Liver (tissue), 9 donors: ENCODE measurements around the gene FBXO38. TPM values are rescaled to one million over a fixed set of nuclear protein-coding genes. Genes with fewer than 3 reads are reported as not detected.

Source experiments
- DNase-seq: peaks from one replicate; pipeline ENCODE4 v3.0.0-alpha.2; 2017; ENCODE audit warnings: low spot score
- H3K27ac ChIP-seq, 2 donors: one replicate each; pipeline ENCODE4 v1.7.0; 2013; ENCODE audit warnings: inconsistent platforms in 2 of 2, low read length in 2 of 2, control low read depth in 1 of 2, low read depth in 1 of 2, mild to moderate bottlenecking in 1 of 2
- H3K27me3 ChIP-seq, 4 donors: one replicate each; pipeline versions ENCODE4 v1.6.1 to v1.7.0; 2013; ENCODE audit warnings: low read length in 3 of 4, inconsistent platforms in 1 of 4, mild to moderate bottlenecking in 1 of 4, moderate library complexity in 1 of 4; ENCODE audit not compliant: control insufficient read depth in 4 of 4, insufficient read depth in 4 of 4
- H3K36me3 ChIP-seq, 4 donors: one replicate each; pipeline versions ENCODE4 v1.6.1 to v1.7.0; 2013; ENCODE audit warnings: low read length in 3 of 4, mild to moderate bottlenecking in 3 of 4, low read depth in 1 of 4, moderate library complexity in 1 of 4; ENCODE audit not compliant: control insufficient read depth in 4 of 4, insufficient read depth in 3 of 4
- H3K4me1 ChIP-seq, 4 donors: one replicate each; pipeline versions ENCODE4 v1.6.1 to v1.7.0; 2013; ENCODE audit warnings: low read length in 3 of 4, mild to moderate bottlenecking in 3 of 4, moderate library complexity in 1 of 4; ENCODE audit not compliant: control insufficient read depth in 4 of 4, insufficient read depth in 4 of 4
- H3K4me3 ChIP-seq, 3 donors: one replicate each; pipeline versions ENCODE4 v1.6.1 to v1.7.0; 2013; ENCODE audit warnings: low read length in 3 of 3, control low read depth in 1 of 3, low read depth in 1 of 3, mild to moderate bottlenecking in 1 of 3
- H3K9ac ChIP-seq, 2 donors: one replicate each; pipeline ENCODE4 v1.7.0; 2013; ENCODE audit warnings: low read length in 2 of 2, mild to moderate bottlenecking in 2 of 2, moderate library complexity in 2 of 2, control low read depth in 1 of 2, low read depth in 1 of 2
- H3K9me3 ChIP-seq, 4 donors: one replicate each; pipeline versions ENCODE4 v1.6.1 to v1.7.0; 2013; ENCODE audit warnings: low read length in 3 of 4; ENCODE audit not compliant: control insufficient read depth in 4 of 4
- EGR1 ChIP-seq, 2 donors: IDR thresholded peaks; 2 replicates each; pipeline ENCODE4 v1.6.1; 2016 to 2018; ENCODE audit warnings: antibody characterized with exemption in 2 of 2, low read depth in 2 of 2
- FOXA1 ChIP-seq: IDR thresholded peaks from 2 replicates; pipeline ENCODE4 v1.6.1; 2016; ENCODE audit warnings: antibody characterized with exemption
- FOXA2 ChIP-seq: IDR thresholded peaks from 2 replicates; pipeline ENCODE4 v1.6.1; 2016; ENCODE audit warnings: antibody characterized with exemption
- GABPA ChIP-seq, 2 donors: IDR thresholded peaks in 1 of 2; conservative IDR thresholded peaks in 1 of 2; 2 replicates each; pipeline ENCODE4 v1.6.1; 2016; ENCODE audit warnings: antibody characterized with exemption in 2 of 2, mild to moderate bottlenecking in 1 of 2, moderate library complexity in 1 of 2
- HNF4A ChIP-seq, 2 donors: conservative IDR thresholded peaks; 2 replicates each; pipeline ENCODE4 v1.6.1; 2016; ENCODE audit warnings: antibody characterized with exemption in 2 of 2, mild to moderate bottlenecking in 2 of 2
- HNF4G ChIP-seq: IDR thresholded peaks from 2 replicates; pipeline ENCODE4 v1.6.1; 2016; ENCODE audit warnings: antibody characterized with exemption
- JUND ChIP-seq, 2 donors: IDR thresholded peaks; 2 replicates each; pipeline ENCODE4 v1.6.1; 2016; ENCODE audit warnings: antibody characterized with exemption in 2 of 2
- RAD21 ChIP-seq, 2 donors: IDR thresholded peaks; 2 replicates each; pipeline ENCODE4 v1.6.1; 2016; ENCODE audit warnings: antibody characterized with exemption in 2 of 2, mild to moderate bottlenecking in 2 of 2
- RXRA ChIP-seq, 2 donors: IDR thresholded peaks; 2 replicates each; pipeline ENCODE4 v1.6.1; 2017 to 2018; ENCODE audit warnings: antibody characterized with exemption in 2 of 2, mild to moderate bottlenecking in 1 of 2
- TAF1 ChIP-seq: conservative IDR thresholded peaks from 2 replicates; pipeline ENCODE4 v1.6.1; 2016; ENCODE audit warnings: antibody characterized with exemption, mild to moderate bottlenecking
- YY1 ChIP-seq: IDR thresholded peaks from 2 replicates; pipeline ENCODE4 v1.6.1; 2016; ENCODE audit warnings: antibody characterized with exemption, mild to moderate bottlenecking
- WGBS: extraction: QIAGEN DNeasy Blood & Tissue Kit; methylation state at CpG from one replicate; pipeline ENCODE4 v1.1.7; 2013; 5-methylcytosine and 5-hydroxymethylcytosine counted together
- polyA plus RNA-seq, 2 donors: library from polyadenylated mRNA; stranded (reverse) in 1 of 2; unstranded in 1 of 2; fragments of 200-250 nt in 1 of 2; fragments of >200 nt in 1 of 2; fragmentation: Nextera tagmentation in 1 of 2; extraction: Ambion mirVana in 1 of 2; gene quantifications; one replicate each; pipeline versions ENCODE4 v1.2.1 to v1.2.3, GENCODE V29; 2013 to 2015
- total RNA-seq, 2 donors: library from RNA; depleted of rRNA; stranded (reverse); fragments of >200 nt; gene quantifications; one replicate each; pipeline ENCODE4 v1.2.3, GENCODE V29; 2014
- TF ChIP-seq, protein P1 (sequence below): IDR thresholded peaks from 2 replicates; pipeline ENCODE4 v1.6.1; 2016; ENCODE audit warnings: antibody characterized with exemption, mild to moderate bottlenecking
- TF ChIP-seq, protein P2 (sequence below): IDR thresholded peaks from 2 replicates; pipeline ENCODE4 v1.6.1; 2016; ENCODE audit warnings: antibody characterized with exemption
- TF ChIP-seq, protein P3 (sequence below): fragments of 150-350 bp; IDR thresholded peaks from 2 replicates; pipeline ENCODE4 v1.5.1; 2017; ENCODE audit warnings: improper control_type of control experiment, low read depth, low read length; ENCODE audit not compliant: missing input control
- TF ChIP-seq, protein P4 (sequence below): IDR thresholded peaks from 2 replicates; pipeline ENCODE4 v1.6.1; 2016; ENCODE audit warnings: antibody characterized with exemption
- donor health status: healthy.
- donor health status: healthy.
- donor health status: healthy.
- donor health status: healthy.
- donor health status: healthy.

FBXO38 gene
- total and polyA plus RNA-seq, 4 donors = 8.2 to 40.9 (median 25.3) TPM

DNA sequence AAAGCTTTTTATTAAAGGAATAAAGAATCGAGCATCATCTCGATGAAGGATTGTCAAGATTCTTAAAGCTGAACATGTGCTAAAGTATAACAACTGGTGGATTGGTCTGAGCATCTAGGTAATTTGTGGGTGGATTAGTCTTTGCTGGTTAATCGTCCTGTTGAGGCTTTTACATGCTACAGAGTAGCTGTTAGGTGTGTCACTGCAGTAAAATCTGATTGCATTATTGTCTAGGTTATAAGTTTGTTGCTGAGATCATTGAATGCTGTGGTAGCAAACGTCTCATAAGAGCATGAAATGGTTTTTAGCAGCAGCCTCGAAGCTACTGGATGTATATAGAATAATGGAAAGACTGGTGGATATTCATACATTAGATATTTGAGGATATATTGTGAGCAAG, 7.2 kb downstream of the FBXO38 start:
- TF ChIP-seq RAD21 (IDR thresholded peaks at IDR 0.05) (no peak), EGR1 (IDR thresholded peaks at IDR 0.05; ENCODE audit: low read depth in 2 of 2) (no peak), JUND (IDR thresholded peaks at IDR 0.05) (no peak), RXRA (IDR thresholded peaks at IDR 0.05) (no peak), HNF4A (conservative IDR thresholded peaks at IDR 0.05) (no peak), FOXA2 (no peak)
- TF ChIP-seq, protein P1, sequence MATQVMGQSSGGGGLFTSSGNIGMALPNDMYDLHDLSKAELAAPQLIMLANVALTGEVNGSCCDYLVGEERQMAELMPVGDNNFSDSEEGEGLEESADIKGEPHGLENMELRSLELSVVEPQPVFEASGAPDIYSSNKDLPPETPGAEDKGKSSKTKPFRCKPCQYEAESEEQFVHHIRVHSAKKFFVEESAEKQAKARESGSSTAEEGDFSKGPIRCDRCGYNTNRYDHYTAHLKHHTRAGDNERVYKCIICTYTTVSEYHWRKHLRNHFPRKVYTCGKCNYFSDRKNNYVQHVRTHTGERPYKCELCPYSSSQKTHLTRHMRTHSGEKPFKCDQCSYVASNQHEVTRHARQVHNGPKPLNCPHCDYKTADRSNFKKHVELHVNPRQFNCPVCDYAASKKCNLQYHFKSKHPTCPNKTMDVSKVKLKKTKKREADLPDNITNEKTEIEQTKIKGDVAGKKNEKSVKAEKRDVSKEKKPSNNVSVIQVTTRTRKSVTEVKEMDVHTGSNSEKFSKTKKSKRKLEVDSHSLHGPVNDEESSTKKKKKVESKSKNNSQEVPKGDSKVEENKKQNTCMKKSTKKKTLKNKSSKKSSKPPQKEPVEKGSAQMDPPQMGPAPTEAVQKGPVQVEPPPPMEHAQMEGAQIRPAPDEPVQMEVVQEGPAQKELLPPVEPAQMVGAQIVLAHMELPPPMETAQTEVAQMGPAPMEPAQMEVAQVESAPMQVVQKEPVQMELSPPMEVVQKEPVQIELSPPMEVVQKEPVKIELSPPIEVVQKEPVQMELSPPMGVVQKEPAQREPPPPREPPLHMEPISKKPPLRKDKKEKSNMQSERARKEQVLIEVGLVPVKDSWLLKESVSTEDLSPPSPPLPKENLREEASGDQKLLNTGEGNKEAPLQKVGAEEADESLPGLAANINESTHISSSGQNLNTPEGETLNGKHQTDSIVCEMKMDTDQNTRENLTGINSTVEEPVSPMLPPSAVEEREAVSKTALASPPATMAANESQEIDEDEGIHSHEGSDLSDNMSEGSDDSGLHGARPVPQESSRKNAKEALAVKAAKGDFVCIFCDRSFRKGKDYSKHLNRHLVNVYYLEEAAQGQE = no peak
- TF ChIP-seq, protein P2, sequence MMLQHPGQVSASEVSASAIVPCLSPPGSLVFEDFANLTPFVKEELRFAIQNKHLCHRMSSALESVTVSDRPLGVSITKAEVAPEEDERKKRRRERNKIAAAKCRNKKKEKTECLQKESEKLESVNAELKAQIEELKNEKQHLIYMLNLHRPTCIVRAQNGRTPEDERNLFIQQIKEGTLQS = no peak
- H3K4me1 ChIP-seq = peaks cover 10 to 36% (median 29%) of the 10 kb centered on the region in 4 donors
- no peaks in the 10 kb centered on the region for H3K36me3 ChIP-seq
- H3K9ac ChIP-seq = no peak overlapping the region
- no peak overlapping the region for H3K27ac ChIP-seq
- no peak overlapping the region for H3K4me3 ChIP-seq
- 83% methylated on average over 5 of the region's 5 CpGs for WGBS
- no peak for DNase-seq
- H3K9me3 ChIP-seq = no peaks in the 10 kb centered on the region
- no peaks in the 10 kb centered on the region for H3K27me3 ChIP-seq

DNA sequence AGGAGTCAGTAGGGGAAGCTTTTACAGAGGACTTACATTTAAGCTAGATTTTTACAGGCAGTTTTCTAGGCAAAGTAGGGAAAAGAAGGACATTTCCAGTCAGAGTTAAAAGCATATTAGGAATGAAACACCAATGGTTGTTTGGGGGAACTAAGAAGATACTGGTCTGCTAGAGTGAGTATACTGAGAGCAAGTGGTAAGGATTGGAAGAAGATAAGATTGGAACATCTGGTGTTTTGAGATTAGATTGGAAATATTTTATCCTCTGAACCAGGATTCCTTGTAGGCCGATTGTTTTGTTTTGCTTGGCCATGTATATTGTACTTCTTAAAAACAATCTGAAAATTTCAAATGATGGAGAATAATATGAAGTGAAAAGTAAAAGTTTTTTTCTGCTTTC, 7.7 kb downstream of the FBXO38 start:
- H3K9me3 ChIP-seq = no peaks in the 10 kb centered on the region
- H3K4me1 ChIP-seq = peaks cover 10 to 34% (median 26%) of the 10 kb centered on the region in 4 donors
- H3K4me3 ChIP-seq = no peak overlapping the region
- H3K27ac ChIP-seq = no peak overlapping the region
- 49% methylated on average over 1 of the region's 1 CpG for WGBS
- no peak for DNase-seq
- H3K27me3 ChIP-seq = no peaks in the 10 kb centered on the region
- H3K9ac ChIP-seq = no peak overlapping the region
- no peaks in the 10 kb centered on the region for H3K36me3 ChIP-seq
- TF ChIP-seq GABPA (IDR thresholded peaks at IDR 0.05 in 1 of 2, conservative IDR thresholded peaks at IDR 0.05 in 1 of 2) = no peak

DNA sequence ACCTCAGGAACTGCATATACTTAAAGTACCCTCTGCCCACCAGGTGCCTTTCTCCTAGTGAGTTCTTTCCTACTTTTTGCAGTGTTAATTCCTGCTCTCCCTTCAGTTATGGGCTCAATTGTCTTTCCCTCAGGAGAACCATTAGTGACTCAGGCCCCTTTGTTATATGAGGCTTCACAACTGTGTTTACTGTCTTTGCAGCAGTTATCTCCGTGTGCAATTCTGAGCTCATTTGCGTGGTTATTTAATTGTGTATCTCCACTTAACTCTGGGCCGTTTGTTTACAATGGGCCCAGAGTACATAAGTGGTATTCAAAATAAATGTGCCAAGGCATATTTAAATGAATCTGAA, 9.6 kb downstream of the FBXO38 start:
- no peak overlapping the region for H3K4me3 ChIP-seq
- TF ChIP-seq JUND (IDR thresholded peaks at IDR 0.05) (no peak), EGR1 (IDR thresholded peaks at IDR 0.05; ENCODE audit: low read depth in 2 of 2) (no peak), HNF4A (conservative IDR thresholded peaks at IDR 0.05) (no peak), HNF4G (no peak), YY1 (no peak), RAD21 (IDR thresholded peaks at IDR 0.05) (no peak), TAF1 (no peak), FOXA1 (no peak)
- TF ChIP-seq, protein P2 = no peak
- TF ChIP-seq, protein P1 = no peak
- TF ChIP-seq, protein P3, sequence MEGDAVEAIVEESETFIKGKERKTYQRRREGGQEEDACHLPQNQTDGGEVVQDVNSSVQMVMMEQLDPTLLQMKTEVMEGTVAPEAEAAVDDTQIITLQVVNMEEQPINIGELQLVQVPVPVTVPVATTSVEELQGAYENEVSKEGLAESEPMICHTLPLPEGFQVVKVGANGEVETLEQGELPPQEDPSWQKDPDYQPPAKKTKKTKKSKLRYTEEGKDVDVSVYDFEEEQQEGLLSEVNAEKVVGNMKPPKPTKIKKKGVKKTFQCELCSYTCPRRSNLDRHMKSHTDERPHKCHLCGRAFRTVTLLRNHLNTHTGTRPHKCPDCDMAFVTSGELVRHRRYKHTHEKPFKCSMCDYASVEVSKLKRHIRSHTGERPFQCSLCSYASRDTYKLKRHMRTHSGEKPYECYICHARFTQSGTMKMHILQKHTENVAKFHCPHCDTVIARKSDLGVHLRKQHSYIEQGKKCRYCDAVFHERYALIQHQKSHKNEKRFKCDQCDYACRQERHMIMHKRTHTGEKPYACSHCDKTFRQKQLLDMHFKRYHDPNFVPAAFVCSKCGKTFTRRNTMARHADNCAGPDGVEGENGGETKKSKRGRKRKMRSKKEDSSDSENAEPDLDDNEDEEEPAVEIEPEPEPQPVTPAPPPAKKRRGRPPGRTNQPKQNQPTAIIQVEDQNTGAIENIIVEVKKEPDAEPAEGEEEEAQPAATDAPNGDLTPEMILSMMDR = no peak
- TF ChIP-seq, protein P4, sequence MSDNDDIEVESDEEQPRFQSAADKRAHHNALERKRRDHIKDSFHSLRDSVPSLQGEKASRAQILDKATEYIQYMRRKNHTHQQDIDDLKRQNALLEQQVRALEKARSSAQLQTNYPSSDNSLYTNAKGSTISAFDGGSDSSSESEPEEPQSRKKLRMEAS = no peak
- no peaks in the 10 kb centered on the region for H3K27me3 ChIP-seq
- DNase-seq = no peak
- no peaks in the 10 kb centered on the region for H3K9me3 ChIP-seq
- no peak overlapping the region for H3K9ac ChIP-seq
- no peaks in the 10 kb centered on the region for H3K36me3 ChIP-seq
- no peak overlapping the region for H3K27ac ChIP-seq
- 29% methylated on average over 3 of the region's 3 CpGs for WGBS
- H3K4me1 ChIP-seq = peaks cover 10 to 49% (median 39%) of the 10 kb centered on the region in 4 donors
